Umbilical cord (tissue), 2 donors: ENCODE results near the gene MORC1. TPM values are rescaled to one million over a fixed set of nuclear protein-coding genes. Genes with fewer than 3 reads are reported as not detected.
"Not testable (repeated sequence)": the region's sequence is repeated elsewhere in the genome, so short reads cannot be mapped to it uniquely, and the experiment has no call there.

Source experiments
- DNase-seq: peaks from one replicate; pipeline ENCODE4 v3.0.0-alpha.2; 2015; ENCODE audit warnings: low spot score
- total RNA-seq: library from RNA; depleted of rRNA; stranded (reverse); fragments of >200 nt; gene quantifications from one replicate; pipeline ENCODE4 v1.2.3, GENCODE V29; 2014; ENCODE audit warnings: low replicate concordance; ENCODE audit not compliant: insufficient read depth

MORC1 gene, protein sequence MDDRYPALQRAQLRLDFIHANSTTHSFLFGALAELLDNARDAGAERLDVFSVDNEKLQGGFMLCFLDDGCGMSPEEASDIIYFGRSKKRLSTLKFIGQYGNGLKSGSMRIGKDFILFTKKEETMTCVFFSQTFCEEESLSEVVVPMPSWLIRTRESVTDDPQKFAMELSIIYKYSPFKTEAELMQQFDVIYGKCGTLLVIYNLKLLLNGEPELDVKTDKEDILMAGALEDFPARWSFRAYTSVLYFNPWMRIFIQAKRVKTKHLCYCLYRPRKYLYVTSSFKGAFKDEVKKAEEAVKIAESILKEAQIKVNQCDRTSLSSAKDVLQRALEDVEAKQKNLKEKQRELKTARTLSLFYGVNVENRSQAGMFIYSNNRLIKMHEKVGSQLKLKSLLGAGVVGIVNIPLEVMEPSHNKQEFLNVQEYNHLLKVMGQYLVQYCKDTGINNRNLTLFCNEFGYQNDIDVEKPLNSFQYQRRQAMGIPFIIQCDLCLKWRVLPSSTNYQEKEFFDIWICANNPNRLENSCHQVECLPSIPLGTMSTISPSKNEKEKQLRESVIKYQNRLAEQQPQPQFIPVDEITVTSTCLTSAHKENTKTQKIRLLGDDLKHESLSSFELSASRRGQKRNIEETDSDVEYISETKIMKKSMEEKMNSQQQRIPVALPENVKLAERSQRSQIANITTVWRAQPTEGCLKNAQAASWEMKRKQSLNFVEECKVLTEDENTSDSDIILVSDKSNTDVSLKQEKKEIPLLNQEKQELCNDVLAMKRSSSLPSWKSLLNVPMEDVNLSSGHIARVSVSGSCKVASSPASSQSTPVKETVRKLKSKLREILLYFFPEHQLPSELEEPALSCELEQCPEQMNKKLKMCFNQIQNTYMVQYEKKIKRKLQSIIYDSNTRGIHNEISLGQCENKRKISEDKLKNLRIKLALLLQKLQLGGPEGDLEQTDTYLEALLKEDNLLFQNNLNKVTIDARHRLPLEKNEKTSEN
- 2.4 TPM for total RNA-seq

DNA sequence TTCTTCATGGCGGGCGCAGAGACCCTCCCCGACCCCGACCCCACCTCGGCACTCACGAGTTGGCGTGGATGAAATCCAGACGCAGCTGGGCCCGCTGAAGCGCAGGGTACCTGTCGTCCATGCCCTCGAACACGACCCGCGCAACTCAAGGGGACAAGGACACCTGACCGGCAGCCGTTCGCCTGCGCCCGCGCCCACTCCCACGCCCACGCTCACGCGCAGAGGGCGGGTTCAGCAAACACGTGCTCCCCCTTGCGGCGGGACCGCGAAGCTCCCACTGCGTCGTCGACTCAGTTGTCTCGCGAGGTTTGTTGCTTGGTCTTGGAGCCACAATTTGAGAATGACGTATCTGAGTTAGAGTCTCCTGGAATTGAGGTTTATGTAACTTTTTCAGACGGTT is at the start of gene MORC1:
TSS of gene MORC1 (minus strand) at position 196 of the 400 bp plus-strand sequence. CDS start at position 121, 75 bp downstream.
- no peak for DNase-seq

DNA sequence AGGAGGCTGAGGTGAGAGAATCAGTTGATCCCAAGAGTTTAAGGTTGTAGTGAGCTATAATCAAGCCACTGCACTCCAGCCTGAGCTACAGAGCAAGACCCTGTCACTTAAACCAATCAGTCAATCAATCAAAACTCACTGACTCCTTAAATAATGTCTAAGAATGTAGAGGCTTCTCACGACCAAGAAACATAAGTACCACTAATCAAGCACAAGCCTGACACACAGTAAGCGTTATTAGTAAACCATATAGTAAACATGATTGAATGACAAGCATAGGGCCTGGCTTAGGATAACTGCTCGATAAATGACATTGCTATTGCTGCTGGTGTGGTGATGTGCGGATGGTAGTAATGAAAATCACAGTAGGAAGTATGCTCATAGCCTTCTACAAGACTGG is 48.0 kb upstream of the MORC1 start:
- DNase-seq, result no peak

DNA sequence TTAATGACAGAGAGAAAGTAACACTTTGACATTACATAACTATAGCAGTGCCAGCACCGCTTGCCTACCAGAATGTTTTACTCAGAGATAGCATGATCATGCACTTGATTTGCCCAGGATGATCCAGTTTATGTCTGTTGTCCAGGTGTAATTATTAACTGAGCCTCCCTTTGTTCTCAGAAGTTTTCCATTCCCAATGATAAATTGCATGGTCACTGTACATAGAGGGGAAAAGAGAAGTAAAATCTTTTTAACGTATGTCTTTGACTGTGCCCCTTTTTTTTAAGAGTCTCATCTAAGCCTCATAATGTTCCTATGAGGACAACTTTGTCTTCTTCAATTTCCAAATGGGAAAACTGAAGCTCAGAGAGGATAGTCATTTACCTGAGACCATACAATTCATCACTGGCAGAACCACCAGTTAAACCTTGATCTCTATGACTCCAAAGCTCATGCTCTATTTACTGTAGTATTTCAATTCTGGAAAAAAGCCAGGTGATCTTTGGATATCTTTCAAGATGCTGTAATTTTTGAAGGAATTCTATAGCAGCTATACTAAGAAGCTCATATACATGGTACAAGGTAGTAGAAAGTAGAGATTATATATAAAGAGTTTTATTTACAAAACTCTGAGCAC is 43.7 kb upstream of the MORC1 start:
- no peak for DNase-seq

DNA sequence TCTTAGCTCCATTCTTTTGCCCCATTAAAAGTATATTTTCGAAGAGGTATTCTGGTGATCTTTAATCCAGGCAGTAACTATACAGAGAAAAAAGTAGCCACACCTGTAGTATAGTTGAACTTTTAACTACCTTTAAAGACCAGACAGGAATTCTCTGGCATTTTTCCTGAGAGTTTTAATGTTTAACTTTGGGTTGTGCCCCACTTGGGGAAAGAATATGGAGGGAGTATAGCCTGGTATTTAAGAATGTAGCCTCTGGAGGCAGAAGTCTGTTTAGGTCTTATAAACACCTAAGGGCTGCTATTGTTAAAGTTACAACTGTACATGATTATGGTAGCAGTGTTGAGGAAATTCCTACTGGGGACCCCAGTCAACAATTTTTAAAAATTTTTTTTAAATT is 37.9 kb upstream of the MORC1 start:
- DNase-seq, result no peak

DNA sequence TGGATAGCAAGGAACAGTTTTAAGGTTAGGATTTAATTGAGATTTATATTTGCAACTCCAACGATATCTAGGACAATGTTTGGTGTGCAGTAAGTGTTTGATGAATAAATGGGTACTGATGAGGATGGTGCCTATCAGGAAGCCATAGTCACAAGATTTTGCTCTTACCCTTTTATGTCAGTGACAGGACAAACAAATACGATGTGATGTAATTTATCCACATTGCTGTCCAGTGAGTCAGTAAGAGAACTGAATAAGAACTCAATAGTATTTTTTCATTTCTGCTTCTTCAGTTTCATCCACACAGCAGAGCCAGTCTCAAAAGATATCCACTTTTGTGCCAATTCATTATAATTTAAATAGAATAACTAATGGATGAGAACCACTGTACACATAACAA is 37.0 kb upstream of the MORC1 start:
- DNase-seq, result no peak

DNA sequence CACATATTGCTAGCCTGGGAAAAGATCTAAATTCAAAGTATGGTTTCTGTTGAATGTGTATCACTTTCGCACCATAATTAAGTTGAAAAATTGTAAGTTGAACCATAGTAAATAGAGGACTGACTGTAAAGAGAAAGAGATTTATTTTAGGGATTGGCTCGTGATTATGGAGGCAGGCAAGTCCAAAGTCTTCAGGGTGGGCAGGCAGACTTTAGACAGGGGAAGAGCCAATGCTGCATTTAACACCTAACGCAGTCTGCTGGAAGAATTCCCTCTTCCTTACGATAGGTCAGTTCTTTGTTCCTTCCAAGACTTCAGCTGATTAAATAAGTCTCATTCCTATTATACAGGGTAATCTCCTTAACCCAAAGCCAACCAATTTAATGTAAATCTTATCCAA is 34.4 kb upstream of the MORC1 start:
- no peak for DNase-seq

DNA sequence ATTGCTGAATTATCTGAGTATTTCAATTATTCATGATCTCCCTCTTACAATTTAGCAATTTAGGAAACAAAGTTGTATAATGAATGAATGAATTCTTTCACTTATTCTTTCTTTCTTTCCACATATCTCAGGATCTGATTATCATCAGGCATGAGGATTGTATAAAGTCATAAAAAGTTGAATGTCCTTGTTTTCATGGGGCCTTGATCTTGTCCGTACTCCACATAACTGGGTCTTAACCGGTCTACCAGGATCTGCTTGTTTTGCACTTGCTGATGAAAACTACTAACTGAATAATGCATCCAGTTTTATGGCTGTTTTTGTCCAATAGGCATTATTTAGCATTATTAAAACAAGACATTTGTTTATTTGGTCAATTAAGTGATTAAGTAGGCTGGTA is 31.1 kb upstream of the MORC1 start:
- DNase-seq, result no peak

DNA sequence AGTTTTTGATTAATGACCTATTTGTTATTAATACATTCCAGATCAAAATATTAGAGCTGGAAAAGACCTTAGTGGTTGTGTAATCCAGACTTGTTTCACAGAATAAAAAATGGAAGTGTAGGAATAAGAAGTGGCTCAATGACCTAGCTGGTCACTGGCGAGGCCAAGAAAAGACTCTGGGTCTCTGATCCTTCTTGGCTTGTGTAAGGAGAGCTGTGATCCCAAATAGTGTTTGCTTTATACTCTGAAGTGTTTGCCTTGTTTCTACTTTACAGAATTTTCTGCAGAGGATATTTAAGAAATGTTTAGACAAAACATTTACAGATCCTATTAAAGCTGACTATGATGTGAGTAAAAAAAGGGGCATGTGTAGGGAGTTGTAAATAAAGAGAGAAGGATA is 25.7 kb upstream of the MORC1 start:
- no peak for DNase-seq

DNA sequence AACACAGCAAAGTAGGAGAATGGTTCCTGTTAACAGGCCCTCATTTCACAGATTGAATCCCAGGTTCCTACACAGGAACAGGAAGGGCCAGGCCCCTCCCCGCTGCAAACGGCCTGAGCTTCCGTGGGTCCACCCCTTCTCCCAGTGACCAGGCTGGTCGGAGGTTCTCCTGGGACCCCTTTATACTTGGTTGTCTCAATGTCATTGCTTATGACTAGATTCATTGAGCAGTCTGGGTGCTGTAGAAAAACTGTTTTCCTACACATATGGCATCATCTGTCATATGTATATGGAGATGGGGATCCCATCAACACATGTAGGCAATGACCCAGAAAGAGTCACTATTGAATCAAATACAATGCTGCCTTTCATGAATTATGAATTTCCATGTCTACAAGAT is 22.4 kb upstream of the MORC1 start:
- no peak for DNase-seq

DNA sequence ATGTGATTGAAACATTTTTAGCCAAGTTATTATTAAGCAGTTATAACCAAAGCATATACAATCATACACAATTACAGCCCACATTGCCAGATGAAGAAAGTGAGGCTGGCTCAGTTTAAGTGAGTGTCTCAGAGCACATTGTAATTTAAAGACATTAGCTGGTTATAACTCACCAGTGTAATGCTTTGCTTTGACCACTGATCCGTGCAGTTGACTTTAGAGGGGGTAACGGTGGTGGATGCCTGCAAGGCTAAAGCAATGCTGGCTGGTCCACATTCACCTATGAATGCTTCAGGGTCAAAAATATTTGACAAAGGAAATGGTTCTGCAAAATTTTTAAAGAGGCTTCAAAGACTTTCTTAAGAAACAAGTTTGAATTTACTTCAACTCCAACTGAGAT is 19.8 kb upstream of the MORC1 start:
- DNase-seq, result no peak

DNA sequence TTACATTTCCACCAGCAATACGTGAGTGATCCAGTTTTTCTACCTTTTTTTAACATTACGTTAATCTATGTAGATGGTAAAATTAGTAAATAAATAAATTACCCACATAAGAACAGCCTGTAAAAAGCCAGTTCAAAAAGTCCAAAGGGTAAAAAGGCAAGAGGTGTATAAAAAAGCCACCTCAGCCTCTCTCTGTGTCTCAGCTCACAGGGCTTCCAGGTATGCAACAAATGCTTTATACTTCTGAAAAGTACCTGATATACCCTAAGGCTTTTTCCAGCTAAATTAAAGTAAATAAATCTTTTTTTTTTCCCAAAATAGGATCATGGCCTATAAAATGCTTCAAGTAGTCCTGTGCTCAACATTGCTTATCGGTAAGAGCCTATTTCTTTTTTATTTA is 18.6 kb upstream of the MORC1 start, which contains the start of gene C3orf85:
TSS of gene C3orf85 (plus strand) at position 197 of the 400 bp plus-strand sequence. CDS start at position 326, 129 bp downstream.
- DNase-seq, result no peak

DNA sequence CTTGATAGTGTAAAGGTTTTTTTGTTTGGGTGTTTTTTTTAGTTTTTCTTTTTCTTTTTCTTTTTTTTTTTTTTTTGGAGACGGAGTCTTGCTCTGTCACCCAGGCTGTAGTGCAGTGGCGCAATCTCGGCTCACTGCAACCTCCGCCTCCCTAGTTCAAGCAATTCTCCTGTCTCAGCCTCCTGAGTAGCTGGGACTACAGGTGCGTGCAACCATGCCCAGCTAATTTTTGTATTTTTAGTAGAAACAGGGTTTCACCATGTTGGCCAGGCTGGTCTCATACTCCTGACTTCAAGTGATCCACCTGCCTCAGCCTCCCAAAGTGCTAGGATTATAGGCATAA is 15.5 kb upstream of the MORC1 start:
- not testable (repeated sequence) for DNase-seq

DNA sequence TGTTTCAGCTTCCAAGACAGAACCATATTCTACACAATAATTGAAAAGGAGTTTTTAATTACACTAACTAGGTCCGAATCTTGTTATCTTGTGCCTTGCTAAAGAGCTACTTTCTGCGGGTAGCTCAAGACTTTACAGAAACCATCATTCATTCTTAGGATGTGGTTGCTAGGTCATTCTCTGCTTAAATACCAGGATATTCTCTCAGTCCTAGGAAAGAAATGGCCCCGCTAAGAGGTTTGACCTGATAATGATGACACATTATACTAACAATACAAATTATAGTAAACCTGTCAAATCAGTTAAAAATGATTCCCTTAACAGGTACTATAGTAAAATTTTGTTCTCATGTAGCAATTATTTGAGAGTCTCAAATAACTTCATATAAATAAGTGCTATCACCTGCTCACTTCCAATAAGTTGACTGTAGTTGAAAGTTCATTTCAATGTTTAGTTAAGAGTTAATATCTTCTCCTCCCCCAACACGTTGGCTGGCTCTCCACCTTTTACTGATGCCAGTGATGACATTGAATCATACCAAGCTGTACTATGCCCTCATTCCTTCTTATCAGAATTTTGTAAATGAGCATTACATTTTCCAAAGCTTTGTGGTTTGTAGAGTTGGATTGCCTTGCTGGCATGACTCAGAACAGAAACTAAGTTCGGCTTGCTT is 15.0 kb upstream of the MORC1 start:
- DNase-seq, result peak; percentile 4

DNA sequence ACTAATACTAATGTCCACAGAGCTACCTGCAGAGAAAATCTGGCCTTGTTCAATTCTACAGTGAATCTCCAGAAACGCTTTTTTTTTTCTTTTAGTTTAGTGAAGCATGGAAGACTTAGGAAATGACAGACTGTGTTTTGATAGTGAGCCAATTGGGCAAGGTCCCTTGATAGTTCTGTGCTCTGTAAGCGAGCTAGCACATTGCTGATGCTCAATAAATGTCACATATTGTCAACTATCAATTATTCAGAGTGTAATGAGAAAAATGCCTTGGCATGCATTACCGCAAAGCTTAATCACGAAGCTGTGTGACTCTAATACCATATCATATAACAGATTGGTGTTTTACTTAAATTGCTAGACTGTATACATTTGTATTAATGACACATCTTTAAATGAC is 13.3 kb upstream of the MORC1 start:
- no peak for DNase-seq

DNA sequence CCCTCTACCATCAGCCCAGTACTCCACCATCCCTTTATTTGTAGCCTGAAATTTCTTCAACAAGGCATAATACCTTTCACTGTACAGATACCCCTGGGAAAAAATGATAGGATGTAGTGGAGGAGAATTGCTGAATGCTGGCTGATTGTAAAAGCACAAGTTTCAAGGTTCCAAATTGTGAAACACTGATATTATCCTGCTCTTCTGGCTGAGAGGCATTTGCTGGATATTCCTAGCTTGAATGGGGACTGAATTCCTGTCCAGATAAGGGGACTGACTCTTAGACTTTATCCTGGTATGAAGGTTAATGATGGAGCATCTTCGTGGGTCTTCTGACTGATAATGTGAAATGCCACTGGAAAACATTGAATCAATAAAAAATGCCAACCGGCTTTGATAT is 9.6 kb upstream of the MORC1 start:
- DNase-seq, result no peak

DNA sequence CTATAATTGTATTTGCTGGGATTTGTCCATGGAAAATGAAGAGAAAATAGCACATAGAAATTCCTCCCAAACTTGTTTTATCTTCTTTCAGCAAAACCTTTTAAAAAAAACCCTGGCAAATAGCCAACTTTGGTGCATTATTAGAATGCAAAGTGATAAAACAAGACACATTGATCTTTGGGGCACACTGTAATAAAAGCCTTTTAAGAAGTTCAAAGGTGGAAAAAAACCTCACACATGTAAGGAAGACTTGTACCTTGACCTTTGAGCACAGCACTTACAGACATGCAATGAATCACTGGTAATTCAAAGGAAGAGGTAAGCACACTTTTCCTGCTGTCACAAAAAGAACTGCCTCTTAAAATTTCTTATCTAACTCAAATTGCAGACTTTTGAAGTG is 8.0 kb upstream of the MORC1 start:
- no peak for DNase-seq

DNA sequence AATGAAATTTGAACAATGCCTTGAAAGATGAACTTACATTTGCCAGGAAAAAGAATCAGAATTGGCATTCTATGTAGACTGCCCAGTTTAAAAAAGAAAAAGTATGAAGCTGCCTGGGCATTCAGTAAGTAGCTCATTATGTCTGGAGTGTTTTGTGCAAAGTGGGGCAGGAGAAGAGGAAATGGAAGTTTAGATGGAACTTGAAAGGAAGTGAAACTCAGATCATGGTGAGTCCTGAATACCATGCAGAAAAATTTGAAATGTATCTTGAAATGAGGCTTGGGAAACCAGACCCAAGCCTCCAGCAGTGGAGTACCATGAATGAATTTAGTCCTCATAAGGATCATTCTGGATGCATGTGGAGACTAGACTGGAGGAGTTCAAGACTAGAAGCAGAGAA is 4.8 kb upstream of the MORC1 start:
- DNase-seq, result no peak

DNA sequence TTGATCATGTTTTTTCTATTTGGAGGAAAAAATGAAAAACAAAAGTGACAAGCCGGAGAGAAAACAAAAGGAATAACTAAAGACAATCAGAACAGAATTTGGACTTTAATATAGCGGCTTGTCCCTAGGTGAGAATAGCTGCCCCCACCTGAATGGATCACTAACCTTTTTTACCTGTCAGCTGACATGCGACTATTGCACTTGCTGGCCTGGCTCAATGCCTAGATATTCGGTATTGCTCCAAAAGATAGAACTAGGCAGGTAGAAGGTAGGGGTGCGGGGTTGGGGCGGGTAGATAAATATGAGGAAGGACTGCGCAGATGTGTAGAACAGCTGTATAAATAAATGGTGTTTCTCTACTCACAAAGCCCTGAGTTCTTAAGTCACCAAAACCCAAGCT is 650 bp upstream of the MORC1 start:
- DNase-seq, result no peak

DNA sequence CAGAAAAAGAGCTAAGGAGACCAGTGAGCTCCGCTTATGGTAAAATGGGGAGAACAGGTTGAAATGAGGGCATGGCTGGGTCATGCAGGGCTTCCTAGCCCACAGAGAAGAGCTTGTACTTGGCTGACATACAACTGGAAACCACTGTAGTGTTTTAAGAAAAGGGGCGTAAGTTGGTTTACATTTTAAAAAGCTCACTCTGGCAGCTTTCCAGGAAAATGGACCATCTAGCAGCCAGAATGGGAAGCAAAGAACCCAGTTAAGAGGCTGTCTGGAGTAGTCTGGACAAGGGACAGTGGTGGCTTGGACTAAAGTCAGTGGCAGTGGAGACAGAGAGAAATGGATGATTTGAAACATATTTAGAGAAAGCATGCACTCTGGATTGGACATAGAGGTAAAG is 1.9 kb downstream of the MORC1 start:
- DNase-seq, result no peak

DNA sequence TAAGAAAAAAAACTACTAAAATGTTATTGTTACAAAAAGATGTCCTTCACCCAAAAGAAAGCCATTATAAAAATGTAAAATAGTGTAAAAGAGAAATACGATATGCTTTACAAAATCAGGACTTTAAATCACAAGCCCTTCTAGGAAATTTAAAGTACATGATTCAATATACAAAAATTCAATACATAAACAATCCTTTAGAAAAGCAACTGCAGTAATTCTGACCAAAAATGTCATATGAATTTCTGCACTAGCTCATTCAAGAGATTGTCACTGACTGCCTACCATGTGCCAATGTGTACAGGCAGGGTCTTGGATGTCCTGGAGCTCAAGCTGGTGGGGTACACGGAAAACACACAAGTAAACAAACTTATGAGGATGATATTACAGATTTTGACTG is 2.5 kb downstream of the MORC1 start:
- no peak for DNase-seq

DNA sequence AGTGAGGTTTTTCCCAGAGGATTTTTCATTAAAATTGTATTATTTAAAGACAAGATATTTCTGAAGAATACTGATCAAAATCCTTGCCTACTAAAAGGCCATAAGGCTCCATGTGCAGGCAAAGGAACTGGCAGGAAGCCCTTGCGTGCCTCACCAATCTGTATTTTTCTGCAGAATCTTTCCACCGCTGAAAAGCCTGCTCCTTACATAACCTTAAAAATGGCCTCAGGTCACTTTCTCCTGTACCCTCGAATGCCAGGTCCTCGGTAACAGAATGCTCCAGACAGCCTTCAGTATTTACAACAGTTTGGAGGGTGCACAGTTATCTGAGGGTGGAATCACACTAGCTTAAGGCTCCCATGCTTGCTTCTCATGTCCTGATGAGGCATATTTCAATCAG is 3.2 kb downstream of the MORC1 start:
- no peak for DNase-seq
